GM12865 (cell line): ENCODE measurements around the gene TNRC6C.

Source experiments
- DNase-seq: peaks from one replicate; pipeline ENCODE4 v3.0.0; 2010; ENCODE audit warnings: low read depth
- H3K4me3 ChIP-seq: 2 replicates; pipeline ENCODE4 v1.5.1; 2011; ENCODE audit warnings: mild to moderate bottlenecking, low read depth, low read length, control low read depth
- CTCF ChIP-seq: IDR thresholded peaks from 2 replicates; pipeline ENCODE4 v1.5.1; 2011; ENCODE audit warnings: low read length, control low read depth, low read depth, inconsistent platforms; ENCODE audit not compliant: insufficient read depth; ENCODE audit errors: missing control alignments

Gene TNRC6C

GRCh38 chr17:78120971-78121800 is 162.7 kb downstream of the TNRC6C start:
- peak overlapping the region; percentile 30 for H3K4me3 ChIP-seq
- no peak for TF ChIP-seq CTCF
- peak; percentile 60 for DNase-seq

DNA sequence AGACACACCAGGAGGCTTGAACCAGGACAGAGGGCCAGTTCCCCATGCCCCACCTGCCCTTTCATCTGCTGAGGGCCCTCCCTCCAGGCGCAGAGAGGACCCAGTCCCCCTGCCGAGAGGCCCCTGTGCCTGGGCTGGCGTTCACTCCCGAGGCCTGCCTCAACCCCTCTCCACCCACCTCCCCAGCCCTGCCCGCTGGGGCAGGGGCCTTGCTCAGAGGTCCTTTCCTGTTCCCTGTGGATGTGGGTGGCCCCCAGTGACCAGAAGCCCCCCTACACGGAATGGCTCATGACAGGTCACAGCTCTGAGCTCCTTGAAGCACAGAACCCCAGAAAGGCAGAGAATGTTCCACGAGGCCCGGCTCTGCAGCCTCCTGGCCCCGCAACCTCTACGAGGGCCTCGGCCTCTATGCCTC is 163.3 kb downstream of the TNRC6C start:
- TF ChIP-seq CTCF: no peak
- no peak for DNase-seq
- peak overlapping the region; percentile 30 for H3K4me3 ChIP-seq

DNA sequence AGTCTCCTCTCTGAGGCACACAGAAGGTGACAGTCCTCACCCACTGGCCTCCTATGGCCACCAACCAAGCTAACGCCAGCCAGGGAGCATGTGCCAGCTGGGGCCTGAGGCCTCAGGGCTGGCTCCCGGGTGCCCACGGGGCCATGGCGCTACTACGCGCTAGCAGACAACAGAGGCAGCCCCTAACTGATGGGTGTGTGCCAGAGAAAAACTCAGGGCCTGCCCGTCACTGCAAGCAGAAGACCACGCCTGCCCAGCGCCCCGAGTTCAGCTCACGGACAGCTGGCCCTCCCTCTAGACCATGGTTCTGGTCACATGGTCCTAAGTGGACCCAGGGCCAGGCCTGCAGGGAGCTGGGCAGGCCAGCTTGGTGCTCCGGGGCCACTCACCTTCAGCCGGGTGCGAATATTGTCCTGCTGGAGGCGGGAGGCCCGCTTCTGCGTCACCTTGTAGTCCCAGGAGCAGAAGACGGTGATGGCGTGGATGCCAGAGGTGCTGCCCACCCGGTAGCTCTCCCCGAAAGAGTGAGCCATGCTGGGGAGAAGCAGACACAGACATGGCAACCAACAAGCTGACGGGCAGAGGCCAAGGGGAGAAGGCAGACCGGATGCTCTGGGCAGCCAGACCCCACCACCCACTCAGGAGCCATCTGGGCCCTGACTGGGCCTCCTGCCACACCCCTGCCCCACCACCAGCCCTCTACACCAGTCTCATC is 163.9 kb downstream of the TNRC6C start:
- H3K4me3 ChIP-seq: peak overlapping the region; percentile 30
- DNase-seq: no peak
- TF ChIP-seq CTCF: no peak

- H3K4me3 ChIP-seq: no peak overlapping the region
- no peak for TF ChIP-seq CTCF
- DNase-seq: no peak
Measured at GRCh38 chr17:78122931-78123249, 164.4 kb downstream of the TNRC6C start.

- TF ChIP-seq CTCF: no peak
- no peak overlapping the region for H3K4me3 ChIP-seq
- no peak for DNase-seq
Measured at GRCh38 chr17:78123258-78123929, 164.9 kb downstream of the TNRC6C start.

- peak overlapping the region; percentile 87 for H3K4me3 ChIP-seq
- TF ChIP-seq CTCF: no peak
- peak; percentile 89 for DNase-seq
Measured at GRCh38 chr17:78124081-78124835, 165.8 kb downstream of the TNRC6C start.
